NCI-H510A treated with DMSO at 0.1 percent for 48 hours (cell line): ENCODE data around the gene RSU1.

Experiments
- DNase-seq: peaks from one replicate; lab custom pipeline; 2025; lab: John Stamatoyannopoulos, UW

RSU1 gene

GRCh38 chr10:16741540-16741939 lies 75.7 kb downstream of the RSU1 start:
- DNase-seq: no peak

- DNase-seq: no peak
These were observed 79.8 kb downstream of the RSU1 start for GRCh38 chr10:16737420-16737819.

GRCh38 chr10:16735671-16736070 lies 81.6 kb downstream of the RSU1 start:
- DNase-seq: no peak

- no peak for DNase-seq
These were observed 84.8 kb downstream of the RSU1 start for GRCh38 chr10:16732376-16732775.

- no peak for DNase-seq
These were observed 89.0 kb downstream of the RSU1 start for GRCh38 chr10:16728266-16728665.

DNA sequence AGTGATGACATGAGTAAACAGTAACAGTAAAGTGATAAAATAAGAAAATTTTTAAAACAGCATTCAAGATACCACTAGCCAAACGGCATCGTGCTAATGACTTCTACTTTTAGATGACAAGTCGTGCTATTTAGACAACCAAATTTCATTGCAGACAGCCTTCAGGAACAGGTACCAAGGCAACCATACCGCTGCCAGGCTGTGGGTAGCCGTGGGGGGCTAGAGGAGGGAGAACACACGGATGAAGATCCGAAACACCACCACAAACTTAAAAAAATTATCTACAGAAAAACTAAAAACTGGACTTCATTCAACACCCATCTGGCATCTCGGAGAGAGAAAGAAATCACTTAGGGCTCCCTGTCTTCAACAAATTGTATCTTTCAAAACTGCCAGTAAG lies 89.6 kb downstream of the RSU1 start:
- DNase-seq: no peak

DNA sequence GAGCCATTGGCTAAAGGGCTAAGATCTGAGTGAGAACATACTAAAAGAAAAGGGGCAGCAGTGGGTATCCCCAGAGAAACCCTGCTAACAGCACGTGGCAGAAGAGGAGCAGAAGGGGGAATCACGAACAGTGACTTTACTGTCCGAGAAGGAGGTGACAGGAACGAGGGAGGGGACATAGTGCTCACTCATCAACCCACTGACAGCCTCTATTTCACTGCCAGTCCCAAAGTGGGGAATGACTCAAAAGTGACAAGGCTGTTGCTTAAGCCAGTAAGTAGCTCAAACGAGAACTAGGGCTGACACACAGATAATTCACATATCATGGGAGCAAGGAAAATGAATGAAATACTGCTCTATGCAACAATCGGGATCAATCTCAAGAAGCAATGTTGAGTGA lies 92.7 kb downstream of the RSU1 start:
- no peak for DNase-seq

GRCh38 chr10:16720812-16721211 lies 96.4 kb downstream of the RSU1 start:
- DNase-seq: no peak

DNA sequence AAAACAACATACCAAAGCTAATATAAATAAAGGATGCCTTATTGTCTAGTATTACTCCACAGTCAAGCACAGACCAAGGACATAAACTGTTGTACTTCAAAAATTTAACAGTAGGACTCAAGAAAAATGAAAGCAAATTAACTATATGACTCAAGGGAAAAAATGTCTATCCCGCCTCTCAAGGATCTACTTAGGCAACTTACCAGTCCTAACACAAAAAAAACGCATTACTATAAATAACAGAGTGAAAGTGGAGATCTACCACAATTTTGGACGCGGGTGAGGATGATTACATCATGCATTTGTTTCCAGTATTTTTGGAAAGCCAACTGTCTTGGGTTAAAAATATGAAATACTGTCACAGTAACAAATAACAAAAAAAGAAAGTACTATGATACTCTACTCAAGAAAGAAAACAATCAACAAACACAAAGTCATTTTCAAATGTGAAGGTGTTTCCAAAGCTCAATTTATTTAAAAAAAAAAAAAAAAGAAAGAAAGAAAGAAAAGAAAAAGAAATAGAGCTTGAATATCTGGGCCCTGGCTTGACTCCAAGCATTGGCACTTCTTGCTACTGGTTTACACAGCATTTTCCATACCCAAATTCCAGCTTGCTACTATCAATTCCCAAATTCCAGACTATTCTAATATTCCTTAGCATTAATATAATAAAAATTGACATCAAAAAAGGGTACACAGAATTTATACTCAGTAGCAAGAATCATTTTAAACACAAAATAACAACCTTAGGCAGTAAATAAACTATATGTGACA lies 99.4 kb downstream of the RSU1 start:
- no peak for DNase-seq

DNA sequence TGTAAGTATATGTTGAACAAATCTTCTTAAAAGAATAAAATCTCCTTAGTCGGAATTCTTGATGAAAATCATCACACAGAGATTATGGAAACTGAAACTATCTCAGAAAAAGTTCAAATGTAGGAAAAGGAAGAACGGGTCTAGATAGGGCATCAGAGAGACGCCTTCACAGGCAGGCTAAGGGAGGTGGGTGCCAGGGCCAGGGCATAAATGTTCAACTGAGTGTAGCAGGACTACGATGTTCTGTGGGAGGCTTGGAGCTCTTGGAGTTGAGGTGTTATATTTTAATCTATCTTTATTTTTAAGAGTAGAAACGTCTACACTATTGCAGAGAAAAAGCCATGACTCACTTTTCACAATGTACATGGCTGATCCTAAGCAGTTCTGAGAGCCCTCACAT lies 101.2 kb downstream of the RSU1 start:
- no peak for DNase-seq

GRCh38 chr10:16713290-16713689 lies 103.9 kb downstream of the RSU1 start:
- no peak for DNase-seq

DNA sequence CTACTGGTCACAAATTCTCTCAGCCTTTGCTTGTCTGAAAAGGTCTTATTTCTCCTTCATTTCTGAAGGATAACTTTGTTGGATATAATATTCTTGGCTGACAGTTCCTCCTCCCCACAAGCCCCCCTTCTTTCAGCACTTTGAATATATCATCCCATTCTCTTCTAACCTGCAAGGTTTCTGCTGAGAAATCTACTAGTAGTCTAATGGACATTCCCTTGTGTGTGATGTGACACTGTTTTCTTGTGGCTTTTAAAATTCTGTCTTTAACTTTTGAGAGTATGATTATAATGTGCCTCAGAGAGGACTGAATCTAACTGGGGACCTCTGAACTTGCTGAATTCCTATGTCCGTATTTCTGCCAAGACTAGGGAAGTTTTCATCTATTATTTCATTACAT lies 104.3 kb downstream of the RSU1 start:
- no peak for DNase-seq

DNA sequence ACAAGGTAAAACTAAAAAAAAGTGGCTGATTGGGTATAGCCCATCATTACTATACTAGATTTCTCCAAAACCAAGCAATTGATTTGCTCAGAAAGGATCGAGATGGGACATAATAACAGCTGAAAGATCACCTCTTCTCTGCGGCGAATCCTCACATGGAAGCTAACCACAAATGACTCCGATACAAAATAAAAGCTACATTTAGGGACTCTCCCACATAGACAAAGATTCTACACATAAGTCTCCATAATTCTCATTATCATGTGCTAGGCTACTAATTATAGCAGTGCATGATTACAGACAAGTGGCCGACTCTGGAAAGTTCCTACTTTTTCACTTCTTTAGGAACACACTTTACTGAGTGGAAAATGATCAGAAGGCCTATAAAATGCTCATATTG lies 116.9 kb downstream of the RSU1 start:
- DNase-seq: no peak

DNA sequence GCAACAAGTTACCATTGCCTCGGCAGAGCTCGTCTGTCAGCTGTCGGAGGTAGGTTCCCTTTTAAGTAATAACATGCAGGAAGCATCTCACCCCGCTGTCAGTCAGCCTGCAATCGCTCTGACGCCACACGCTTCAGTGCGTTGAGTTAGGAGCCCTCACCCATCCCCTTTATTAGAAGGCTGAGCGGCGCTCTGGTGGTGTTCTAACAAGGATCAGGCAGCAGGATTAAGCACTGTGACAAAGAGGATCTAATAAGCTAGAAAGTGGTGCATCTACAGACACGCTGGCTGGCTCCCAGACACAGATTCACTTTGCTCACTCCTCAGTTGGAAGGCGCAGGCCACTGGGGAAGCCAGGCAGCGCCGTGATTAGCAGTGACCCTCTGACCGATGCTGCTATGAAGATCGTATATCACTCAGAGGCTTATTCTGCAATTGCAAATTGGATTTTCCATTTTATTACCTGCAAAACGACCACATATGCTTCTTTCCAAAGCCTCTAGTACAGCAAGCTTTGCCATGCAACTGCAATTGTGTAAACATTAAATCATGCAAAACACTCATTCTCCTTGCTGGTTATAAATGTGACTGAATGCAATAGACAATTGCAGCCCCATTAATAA lies 117.7 kb downstream of the RSU1 start:
- DNase-seq: no peak

- DNase-seq: no peak
These were observed 118.8 kb downstream of the RSU1 start for GRCh38 chr10:16698461-16698860.

DNA sequence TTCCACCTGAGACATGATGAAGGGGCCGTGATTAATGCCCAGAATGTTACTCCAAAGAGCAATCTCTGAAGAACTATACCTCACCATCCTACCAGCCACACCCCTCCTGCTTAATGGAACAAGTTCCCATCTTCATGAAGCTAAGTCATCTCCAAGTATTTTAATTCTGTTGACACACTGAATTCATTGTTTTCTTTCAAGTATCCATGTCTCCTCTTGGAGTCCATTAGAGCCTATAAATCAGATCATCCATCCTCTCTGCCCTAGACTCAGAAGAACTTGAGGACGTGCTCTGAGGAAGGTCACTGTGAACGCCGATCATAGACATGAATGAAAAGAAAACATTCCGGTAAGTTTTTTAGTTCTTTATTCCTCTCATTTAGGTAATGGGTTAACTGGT lies 126.8 kb downstream of the RSU1 start:
- no peak for DNase-seq

GRCh38 chr10:16689696-16690095 lies 127.5 kb downstream of the RSU1 start:
- no peak for DNase-seq

DNA sequence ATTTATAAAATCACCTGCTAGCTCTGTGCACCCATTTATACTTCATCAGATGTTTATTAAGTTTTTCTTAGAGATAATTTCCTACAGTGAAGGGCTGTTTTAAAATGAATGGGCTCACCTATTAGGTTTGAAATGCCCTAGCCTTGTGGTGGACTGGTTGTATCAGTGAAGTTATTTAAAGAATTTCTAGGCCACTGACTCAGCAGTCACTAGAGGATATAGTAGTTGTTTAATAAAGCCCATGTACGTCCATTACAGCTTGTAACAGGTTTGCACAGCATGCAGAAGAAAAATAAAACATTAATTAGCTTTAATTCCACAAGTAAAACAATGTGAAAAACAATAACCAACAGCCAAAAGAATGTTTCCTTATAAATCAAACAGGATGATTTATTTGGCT lies 128.0 kb downstream of the RSU1 start:
- no peak for DNase-seq

- DNase-seq: peak; percentile 35
These were observed 130.9 kb downstream of the RSU1 start for GRCh38 chr10:16686054-16686902.

- DNase-seq: no peak
These were observed 131.7 kb downstream of the RSU1 start for GRCh38 chr10:16685551-16685950.

DNA sequence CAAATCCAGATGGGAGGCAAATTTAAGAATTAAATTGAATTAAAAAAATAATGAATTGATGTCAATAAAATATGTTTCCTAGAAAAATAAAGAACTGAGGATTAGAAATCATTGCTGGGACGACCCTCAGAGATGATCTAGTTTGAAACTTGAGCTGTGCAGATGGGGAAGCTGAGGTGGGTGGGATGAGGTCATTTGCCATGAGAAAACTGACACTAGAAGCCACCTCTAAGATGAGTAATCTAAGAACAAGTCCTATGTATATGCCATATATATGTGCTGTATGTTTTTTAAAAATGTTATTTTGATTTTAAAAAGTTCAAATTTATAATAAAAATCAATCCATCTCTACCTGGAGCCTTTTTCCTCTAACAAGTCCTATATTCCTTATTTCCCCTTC lies 135.7 kb downstream of the RSU1 start:
- DNase-seq: no peak

DNA sequence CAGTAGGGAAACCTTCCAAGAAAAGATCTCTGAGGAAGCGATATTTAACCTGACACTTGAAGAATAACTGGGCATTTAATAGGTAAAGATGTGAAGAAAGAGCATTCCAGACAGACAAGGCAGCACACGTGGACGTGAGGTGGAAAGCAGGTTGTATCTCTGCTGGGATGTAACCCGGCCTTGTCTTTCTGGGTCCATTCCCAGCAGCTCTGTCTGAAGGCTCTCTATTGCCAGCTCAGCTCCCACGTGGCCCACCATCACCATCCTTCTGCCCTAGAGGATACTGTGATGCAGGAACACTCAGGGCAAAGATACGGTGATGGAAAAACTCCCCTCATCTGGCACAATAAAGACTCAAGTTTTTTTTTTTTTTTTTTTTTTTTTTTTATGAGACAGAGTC lies 137.7 kb downstream of the RSU1 start:
- DNase-seq: no peak

- no peak for DNase-seq
These were observed 141.9 kb downstream of the RSU1 start for GRCh38 chr10:16675334-16675733.
